ENCODE data around the gene CFAP65.

The CFAP65 gene

GRCh38 chr2:218961651-218962570 is 79.4 kb downstream of the CFAP65 start:
- DNase-seq: no peak

- no peak for DNase-seq
These were observed 80.1 kb downstream of the CFAP65 start for GRCh38 chr2:218961229-218961628.

- DNase-seq: no peak
These were observed 80.8 kb downstream of the CFAP65 start for GRCh38 chr2:218960309-218961165.

- DNase-seq: no peak
These were observed 81.5 kb downstream of the CFAP65 start for GRCh38 chr2:218959761-218960308.

GRCh38 chr2:218959141-218959731 is 82.1 kb downstream of the CFAP65 start, which contains the start of gene CDK5R2:
TSS of gene CDK5R2 (plus strand) at chr2:218959666. CDS start at chr2:218959821, 155 bp downstream.
- DNase-seq: peak in 4 of 5 experiments; percentile 46 to 76 (median 54)

- no peak for DNase-seq
These were observed 83.0 kb downstream of the CFAP65 start for GRCh38 chr2:218958276-218958675.

GRCh38 chr2:218957671-218958070 is 83.6 kb downstream of the CFAP65 start:
- DNase-seq: no peak

- no peak for DNase-seq
These were observed 85.3 kb downstream of the CFAP65 start for GRCh38 chr2:218956039-218956438.

GRCh38 chr2:218954541-218955300 is 86.6 kb downstream of the CFAP65 start:
- DNase-seq: no peak

GRCh38 chr2:218953366-218953954 is 87.9 kb downstream of the CFAP65 start:
- no peak for DNase-seq
